HEK293 (cell line): ENCODE results near the gene CSRP1.
A peak's percentile ranks its signal among the peaks of the same experiment; 100 is the strongest.

ENCODE experiments used
- BCL11A ChIP-seq: fragments of 450-650 bp; formaldehyde crosslinking; IDR thresholded peaks from 2 replicates; pipeline ENCODE4 v1.5.1; 2016; ENCODE audit warnings: low read depth, missing biosample characterization, missing genetic modification characterization
- GLI4 ChIP-seq: fragments of 450-650 bp; formaldehyde crosslinking; IDR thresholded peaks from 2 replicates; pipeline ENCODE4 v1.5.1; 2016; ENCODE audit warnings: missing biosample characterization, missing genetic modification characterization
- GLIS1 ChIP-seq: fragments of 450-650 bp; formaldehyde crosslinking; IDR thresholded peaks from 2 replicates; pipeline ENCODE4 v1.5.1; 2016; ENCODE audit warnings: missing biosample characterization, missing genetic modification characterization
- HOXC10 ChIP-seq: sonication (generic); formaldehyde crosslinking; IDR thresholded peaks from 2 replicates; pipeline ENCODE4 v1.8.1; 2023; ENCODE audit warnings: mild to moderate bottlenecking, missing genetic modification reagents
- IKZF3 ChIP-seq: fragments of 450-650 bp; IDR thresholded peaks from 2 replicates; pipeline ENCODE4 v1.5.0; 2018; ENCODE audit warnings: missing biosample characterization, mild to moderate bottlenecking, missing genetic modification characterization, moderate library complexity
- RBAK ChIP-seq: fragments of 450-650 bp; formaldehyde crosslinking; IDR thresholded peaks from 2 replicates; pipeline ENCODE4 v1.5.1; 2016; ENCODE audit warnings: missing biosample characterization, missing genetic modification characterization
- SALL2 ChIP-seq: fragments of 450-650 bp; formaldehyde crosslinking; IDR thresholded peaks from 2 replicates; pipeline ENCODE4 v1.5.0; 2017; ENCODE audit warnings: missing biosample characterization, mild to moderate bottlenecking, missing genetic modification characterization, borderline replicate concordance
- SP7 ChIP-seq: fragments of 450-650 bp; formaldehyde crosslinking; IDR thresholded peaks from 2 replicates; pipeline ENCODE4 v1.5.1; 2016; ENCODE audit warnings: missing biosample characterization, missing genetic modification characterization
- ZBTB17 ChIP-seq: fragments of 450-650 bp; formaldehyde crosslinking; IDR thresholded peaks from 2 replicates; pipeline ENCODE4 v1.5.1; 2016; ENCODE audit warnings: missing biosample characterization, missing genetic modification characterization
- ZFHX2 ChIP-seq: fragments of 450-650 bp; formaldehyde crosslinking; conservative IDR thresholded peaks from 2 replicates; pipeline ENCODE4 v1.5.1; 2016; ENCODE audit warnings: missing biosample characterization, missing genetic modification characterization
- ZFP37 ChIP-seq: fragments of 450-650 bp; formaldehyde crosslinking; IDR thresholded peaks from 2 replicates; pipeline ENCODE4 v1.5.1; 2016; ENCODE audit warnings: missing biosample characterization, missing genetic modification characterization
- ZFP69B ChIP-seq: fragments of 450-650 bp; formaldehyde crosslinking; IDR thresholded peaks from 2 replicates; pipeline ENCODE4 v1.5.1; 2016; ENCODE audit warnings: missing biosample characterization, missing genetic modification characterization
- ZNF140 ChIP-seq: fragments of 450-650 bp; formaldehyde crosslinking; IDR thresholded peaks from 2 replicates; pipeline ENCODE4 v1.5.1; 2016; ENCODE audit warnings: missing biosample characterization, missing genetic modification characterization
- ZNF184 ChIP-seq: fragments of 450-650 bp; IDR thresholded peaks from 2 replicates; pipeline ENCODE4 v1.5.1; 2018; ENCODE audit warnings: missing biosample characterization, mild to moderate bottlenecking, missing genetic modification characterization
- ZNF2 ChIP-seq: fragments of 450-650 bp; formaldehyde crosslinking; IDR thresholded peaks from 2 replicates; pipeline ENCODE4 v1.5.1; 2016; ENCODE audit warnings: missing biosample characterization, missing genetic modification characterization
- ZNF311 ChIP-seq: fragments of 450-650 bp; formaldehyde crosslinking; IDR thresholded peaks from 2 replicates; pipeline ENCODE4 v1.5.1; 2017; ENCODE audit warnings: missing biosample characterization, missing genetic modification characterization, borderline replicate concordance
- ZNF335 ChIP-seq: fragments of 450-650 bp; formaldehyde crosslinking; conservative IDR thresholded peaks from 2 replicates; pipeline ENCODE4 v1.5.1; 2016; ENCODE audit warnings: missing biosample characterization, missing genetic modification characterization
- ZNF341 ChIP-seq: fragments of 450-650 bp; formaldehyde crosslinking; IDR thresholded peaks from 2 replicates; pipeline ENCODE4; 2016; ENCODE audit warnings: low read depth, missing biosample characterization, missing genetic modification characterization
- ZNF350 ChIP-seq: fragments of 450-650 bp; formaldehyde crosslinking; IDR thresholded peaks from 2 replicates; pipeline ENCODE4 v1.5.0; 2017; ENCODE audit warnings: missing biosample characterization, mild to moderate bottlenecking, missing genetic modification characterization
- ZNF394 ChIP-seq: fragments of 450-650 bp; formaldehyde crosslinking; IDR thresholded peaks from 2 replicates; pipeline ENCODE4 v1.5.1; 2016; ENCODE audit warnings: missing biosample characterization, missing genetic modification characterization, mild to moderate bottlenecking, moderate library complexity, borderline replicate concordance
- ZNF433 ChIP-seq: fragments of 450-650 bp; formaldehyde crosslinking; IDR thresholded peaks from 2 replicates; pipeline ENCODE4 v1.5.1; 2016; ENCODE audit warnings: missing biosample characterization, missing genetic modification characterization, low read depth
- ZNF501 ChIP-seq: fragments of 450-650 bp; formaldehyde crosslinking; IDR thresholded peaks from 2 replicates; pipeline ENCODE4 v1.5.1; 2016; ENCODE audit warnings: missing biosample characterization, missing genetic modification characterization
- ZNF514 ChIP-seq: fragments of 450-650 bp; formaldehyde crosslinking; IDR thresholded peaks from 2 replicates; pipeline ENCODE4 v1.5.1; 2016; ENCODE audit warnings: missing biosample characterization, missing genetic modification characterization
- ZNF558 ChIP-seq: fragments of 450-650 bp; formaldehyde crosslinking; IDR thresholded peaks from 2 replicates; pipeline ENCODE4 v1.5.1; 2016; ENCODE audit warnings: missing biosample characterization, missing genetic modification characterization
- ZNF843 ChIP-seq: fragments of 450-650 bp; formaldehyde crosslinking; IDR thresholded peaks from 2 replicates; pipeline ENCODE4 v1.5.1; 2016; ENCODE audit warnings: missing biosample characterization, missing genetic modification characterization
- ZXDB ChIP-seq: fragments of 450-650 bp; formaldehyde crosslinking; IDR thresholded peaks from 2 replicates; pipeline ENCODE4 v1.5.1; 2016; ENCODE audit warnings: missing biosample characterization, missing genetic modification characterization
- TF ChIP-seq, protein P1 (sequence below): fragments of 450-650 bp; formaldehyde crosslinking; IDR thresholded peaks from 2 replicates; pipeline ENCODE4 v1.5.1; 2016; ENCODE audit warnings: missing biosample characterization, missing genetic modification characterization
- TF ChIP-seq, protein P2 (sequence below): fragments of 450-650 bp; formaldehyde crosslinking; IDR thresholded peaks from 2 replicates; pipeline ENCODE4 v1.5.1; 2016; ENCODE audit warnings: missing biosample characterization, missing genetic modification characterization
- TF ChIP-seq, protein P3 (sequence below): fragments of 450-650 bp; formaldehyde crosslinking; IDR thresholded peaks from 2 replicates; pipeline ENCODE4 v1.5.1; 2016; ENCODE audit warnings: missing biosample characterization, missing genetic modification characterization
- TF ChIP-seq, protein P4 (sequence below): fragments of 450-650 bp; formaldehyde crosslinking; IDR thresholded peaks from 2 replicates; pipeline ENCODE4 v1.5.1; 2017; ENCODE audit warnings: missing biosample characterization, missing genetic modification characterization
- TF ChIP-seq, protein P5 (sequence below): fragments of 450-650 bp; formaldehyde crosslinking; IDR thresholded peaks from 2 replicates; pipeline ENCODE4 v1.5.1; 2016; ENCODE audit warnings: missing biosample characterization, missing genetic modification characterization

Gene CSRP1

DNA sequence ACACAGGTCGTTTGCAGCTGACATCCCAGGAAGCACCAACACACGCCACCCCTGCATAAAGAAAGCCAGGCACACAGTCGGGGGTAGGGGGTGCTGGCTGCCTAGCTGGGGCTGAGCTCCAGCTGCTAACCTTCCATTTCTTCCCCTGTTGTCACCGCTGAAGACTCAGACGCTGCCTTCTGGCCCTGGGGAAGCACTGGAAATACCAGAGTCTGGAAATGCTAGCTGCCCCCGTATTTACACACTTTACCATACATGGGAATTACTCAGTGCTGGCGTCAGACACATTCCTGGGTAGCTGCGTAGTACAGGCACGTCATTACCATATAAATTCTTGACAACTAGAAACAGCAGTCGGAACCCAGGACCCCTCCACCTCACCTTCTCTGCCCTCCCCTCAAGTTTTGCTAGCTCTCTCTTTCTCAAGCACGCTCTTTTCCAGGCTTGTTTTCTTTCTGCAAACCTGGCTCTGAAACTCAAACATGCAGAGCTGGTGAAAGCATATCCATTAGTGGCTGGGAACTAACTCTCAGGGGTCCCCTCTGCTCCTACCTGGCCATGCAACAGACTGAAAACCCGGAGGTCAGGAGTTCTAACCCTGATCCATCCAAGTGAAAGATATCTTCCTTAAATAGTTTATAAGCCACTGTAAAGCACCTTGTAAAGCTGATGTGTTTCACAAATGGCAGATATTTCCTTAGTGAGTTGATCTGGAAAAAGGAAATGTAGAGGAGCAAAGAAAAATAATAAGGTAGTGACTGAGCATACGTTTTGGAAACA, 3.3 kb downstream of the CSRP1 start (continued):
- TF ChIP-seq, protein P1, sequence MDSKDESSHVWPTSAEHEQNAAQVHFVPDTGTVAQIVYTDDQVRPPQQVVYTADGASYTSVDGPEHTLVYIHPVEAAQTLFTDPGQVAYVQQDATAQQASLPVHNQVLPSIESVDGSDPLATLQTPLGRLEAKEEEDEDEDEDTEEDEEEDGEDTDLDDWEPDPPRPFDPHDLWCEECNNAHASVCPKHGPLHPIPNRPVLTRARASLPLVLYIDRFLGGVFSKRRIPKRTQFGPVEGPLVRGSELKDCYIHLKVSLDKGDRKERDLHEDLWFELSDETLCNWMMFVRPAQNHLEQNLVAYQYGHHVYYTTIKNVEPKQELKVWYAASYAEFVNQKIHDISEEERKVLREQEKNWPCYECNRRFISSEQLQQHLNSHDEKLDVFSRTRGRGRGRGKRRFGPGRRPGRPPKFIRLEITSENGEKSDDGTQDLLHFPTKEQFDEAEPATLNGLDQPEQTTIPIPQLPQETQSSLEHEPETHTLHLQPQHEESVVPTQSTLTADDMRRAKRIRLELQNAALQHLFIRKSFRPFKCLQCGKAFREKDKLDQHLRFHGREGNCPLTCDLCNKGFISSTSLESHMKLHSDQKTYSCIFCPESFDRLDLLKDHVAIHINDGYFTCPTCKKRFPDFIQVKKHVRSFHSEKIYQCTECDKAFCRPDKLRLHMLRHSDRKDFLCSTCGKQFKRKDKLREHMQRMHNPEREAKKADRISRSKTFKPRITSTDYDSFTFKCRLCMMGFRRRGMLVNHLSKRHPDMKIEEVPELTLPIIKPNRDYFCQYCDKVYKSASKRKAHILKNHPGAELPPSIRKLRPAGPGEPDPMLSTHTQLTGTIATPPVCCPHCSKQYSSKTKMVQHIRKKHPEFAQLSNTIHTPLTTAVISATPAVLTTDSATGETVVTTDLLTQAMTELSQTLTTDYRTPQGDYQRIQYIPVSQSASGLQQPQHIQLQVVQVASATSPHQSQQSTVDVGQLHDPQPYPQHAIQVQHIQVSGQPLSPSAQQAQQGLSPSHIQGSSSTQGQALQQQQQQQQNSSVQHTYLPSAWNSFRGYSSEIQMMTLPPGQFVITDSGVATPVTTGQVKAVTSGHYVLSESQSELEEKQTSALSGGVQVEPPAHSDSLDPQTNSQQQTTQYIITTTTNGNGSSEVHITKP: peak; percentile 62
- TF ChIP-seq ZNF843 (tag by site-specific recombination) (0 out of 2 replicates have a peak, but pooled peaks have one; percentile 46), BCL11A (0 out of 2 replicates have a peak, but pooled peaks have one; percentile 57), ZFP69B (tag by site-specific recombination) (0 out of 2 replicates have a peak, but pooled peaks have one; percentile 36), HOXC10 (CRISPR knock-in tag) (no peak), ZNF2 (tag by site-specific recombination) (peak; percentile 54; the same call in 1 of the 2 replicates), ZNF184 (tag by site-specific recombination) (peak; percentile 54), GLI4 (tag by site-specific recombination) (no peak), ZNF341 (tag by site-specific recombination) (no peak), ZNF501 (no peak), ZNF350 (no peak), ZNF433 (tag by site-specific recombination) (no peak), SALL2 (tag by site-specific recombination) (no peak), RBAK (tag by site-specific recombination) (no peak), IKZF3 (tag by site-specific recombination) (0 out of 2 replicates have a peak, but pooled peaks have one; percentile 24), ZFHX2 (tag by site-specific recombination) (0 out of 2 replicates have a peak, but pooled peaks have one; percentile 34), ZNF558 (tag by site-specific recombination) (peak; percentile 28; the same call in 1 of the 2 replicates), ZXDB (tag by site-specific recombination) (peak; percentile 73), ZNF335 (tag by site-specific recombination) (peak; percentile 53), ZBTB17 (peak; percentile 58; the same call in 1 of the 2 replicates), ZNF311 (tag by site-specific recombination) (no peak), GLIS1 (tag by site-specific recombination) (peak; percentile 75), ZNF514 (tag by site-specific recombination) (no peak), SP7 (tag by site-specific recombination) (peak; percentile 89), ZFP37 (tag by site-specific recombination) (peak; percentile 49; the same call in 1 of the 2 replicates), ZNF140 (tag by site-specific recombination) (no peak), ZNF394 (tag by site-specific recombination) (no peak)
- TF ChIP-seq, protein P2, sequence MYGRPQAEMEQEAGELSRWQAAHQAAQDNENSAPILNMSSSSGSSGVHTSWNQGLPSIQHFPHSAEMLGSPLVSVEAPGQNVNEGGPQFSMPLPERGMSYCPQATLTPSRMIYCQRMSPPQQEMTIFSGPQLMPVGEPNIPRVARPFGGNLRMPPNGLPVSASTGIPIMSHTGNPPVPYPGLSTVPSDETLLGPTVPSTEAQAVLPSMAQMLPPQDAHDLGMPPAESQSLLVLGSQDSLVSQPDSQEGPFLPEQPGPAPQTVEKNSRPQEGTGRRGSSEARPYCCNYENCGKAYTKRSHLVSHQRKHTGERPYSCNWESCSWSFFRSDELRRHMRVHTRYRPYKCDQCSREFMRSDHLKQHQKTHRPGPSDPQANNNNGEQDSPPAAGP: peak; percentile 75; the same call in 1 of the 2 replicates
- TF ChIP-seq, protein P3, sequence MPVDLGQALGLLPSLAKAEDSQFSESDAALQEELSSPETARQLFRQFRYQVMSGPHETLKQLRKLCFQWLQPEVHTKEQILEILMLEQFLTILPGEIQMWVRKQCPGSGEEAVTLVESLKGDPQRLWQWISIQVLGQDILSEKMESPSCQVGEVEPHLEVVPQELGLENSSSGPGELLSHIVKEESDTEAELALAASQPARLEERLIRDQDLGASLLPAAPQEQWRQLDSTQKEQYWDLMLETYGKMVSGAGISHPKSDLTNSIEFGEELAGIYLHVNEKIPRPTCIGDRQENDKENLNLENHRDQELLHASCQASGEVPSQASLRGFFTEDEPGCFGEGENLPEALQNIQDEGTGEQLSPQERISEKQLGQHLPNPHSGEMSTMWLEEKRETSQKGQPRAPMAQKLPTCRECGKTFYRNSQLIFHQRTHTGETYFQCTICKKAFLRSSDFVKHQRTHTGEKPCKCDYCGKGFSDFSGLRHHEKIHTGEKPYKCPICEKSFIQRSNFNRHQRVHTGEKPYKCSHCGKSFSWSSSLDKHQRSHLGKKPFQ (tag by site-specific recombination): no peak
- TF ChIP-seq, protein P4, sequence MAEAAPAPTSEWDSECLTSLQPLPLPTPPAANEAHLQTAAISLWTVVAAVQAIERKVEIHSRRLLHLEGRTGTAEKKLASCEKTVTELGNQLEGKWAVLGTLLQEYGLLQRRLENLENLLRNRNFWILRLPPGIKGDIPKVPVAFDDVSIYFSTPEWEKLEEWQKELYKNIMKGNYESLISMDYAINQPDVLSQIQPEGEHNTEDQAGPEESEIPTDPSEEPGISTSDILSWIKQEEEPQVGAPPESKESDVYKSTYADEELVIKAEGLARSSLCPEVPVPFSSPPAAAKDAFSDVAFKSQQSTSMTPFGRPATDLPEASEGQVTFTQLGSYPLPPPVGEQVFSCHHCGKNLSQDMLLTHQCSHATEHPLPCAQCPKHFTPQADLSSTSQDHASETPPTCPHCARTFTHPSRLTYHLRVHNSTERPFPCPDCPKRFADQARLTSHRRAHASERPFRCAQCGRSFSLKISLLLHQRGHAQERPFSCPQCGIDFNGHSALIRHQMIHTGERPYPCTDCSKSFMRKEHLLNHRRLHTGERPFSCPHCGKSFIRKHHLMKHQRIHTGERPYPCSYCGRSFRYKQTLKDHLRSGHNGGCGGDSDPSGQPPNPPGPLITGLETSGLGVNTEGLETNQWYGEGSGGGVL (tag by site-specific recombination): peak; percentile 70; the same call in 1 of the 2 replicates
- TF ChIP-seq, protein P5, sequence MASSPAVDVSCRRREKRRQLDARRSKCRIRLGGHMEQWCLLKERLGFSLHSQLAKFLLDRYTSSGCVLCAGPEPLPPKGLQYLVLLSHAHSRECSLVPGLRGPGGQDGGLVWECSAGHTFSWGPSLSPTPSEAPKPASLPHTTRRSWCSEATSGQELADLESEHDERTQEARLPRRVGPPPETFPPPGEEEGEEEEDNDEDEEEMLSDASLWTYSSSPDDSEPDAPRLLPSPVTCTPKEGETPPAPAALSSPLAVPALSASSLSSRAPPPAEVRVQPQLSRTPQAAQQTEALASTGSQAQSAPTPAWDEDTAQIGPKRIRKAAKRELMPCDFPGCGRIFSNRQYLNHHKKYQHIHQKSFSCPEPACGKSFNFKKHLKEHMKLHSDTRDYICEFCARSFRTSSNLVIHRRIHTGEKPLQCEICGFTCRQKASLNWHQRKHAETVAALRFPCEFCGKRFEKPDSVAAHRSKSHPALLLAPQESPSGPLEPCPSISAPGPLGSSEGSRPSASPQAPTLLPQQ (tag by site-specific recombination): 0 out of 2 replicates have a peak, but pooled peaks have one; percentile 41
